Fibroblast of gingiva (primary cell): ENCODE data around the gene TRHDE.

Experiments used
- DNase-seq: peaks from one replicate; pipeline ENCODE4 v3.0.0-alpha.2; 2011; ENCODE audit warnings: low read depth

Gene TRHDE

DNA sequence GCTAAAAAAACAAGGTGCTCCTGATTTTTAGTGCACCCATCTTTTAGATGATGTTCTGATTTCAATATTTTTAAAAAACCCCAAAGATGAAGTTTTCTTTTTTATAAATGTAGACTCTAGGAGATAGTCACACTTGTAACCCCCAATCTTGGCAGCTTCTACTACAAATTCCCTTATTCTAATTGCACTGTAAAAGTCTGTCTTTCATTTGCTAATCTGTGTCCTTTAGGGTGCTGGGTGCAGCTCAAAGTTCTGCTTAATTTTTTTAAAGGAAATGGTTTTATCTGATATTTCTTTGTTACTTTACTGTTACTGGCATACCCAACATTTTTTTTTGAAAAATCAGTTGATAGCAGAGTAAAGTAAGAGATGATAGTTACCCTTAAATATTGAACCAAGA lies 172.0 kb downstream of the TRHDE start:
- DNase-seq, result no peak

DNA sequence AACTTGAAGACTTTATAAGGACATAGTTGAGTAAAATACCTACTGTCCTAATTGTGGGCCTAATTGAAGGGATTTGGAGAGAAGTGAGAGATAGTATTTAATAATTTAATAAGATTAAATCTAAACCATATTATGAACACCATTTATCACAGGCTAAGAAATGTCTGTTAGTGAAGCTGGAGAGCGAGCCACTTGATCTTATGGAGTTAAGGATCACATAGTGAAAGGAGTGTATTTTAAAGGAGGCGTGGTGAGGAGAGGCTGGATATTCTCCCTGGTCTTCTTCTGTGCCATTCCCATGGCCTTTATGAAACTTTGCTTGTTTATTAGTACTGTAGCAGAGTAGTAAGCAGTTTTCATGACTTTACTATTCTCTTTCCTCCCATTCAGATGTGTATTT lies 172.4 kb downstream of the TRHDE start:
- no peak for DNase-seq

DNA sequence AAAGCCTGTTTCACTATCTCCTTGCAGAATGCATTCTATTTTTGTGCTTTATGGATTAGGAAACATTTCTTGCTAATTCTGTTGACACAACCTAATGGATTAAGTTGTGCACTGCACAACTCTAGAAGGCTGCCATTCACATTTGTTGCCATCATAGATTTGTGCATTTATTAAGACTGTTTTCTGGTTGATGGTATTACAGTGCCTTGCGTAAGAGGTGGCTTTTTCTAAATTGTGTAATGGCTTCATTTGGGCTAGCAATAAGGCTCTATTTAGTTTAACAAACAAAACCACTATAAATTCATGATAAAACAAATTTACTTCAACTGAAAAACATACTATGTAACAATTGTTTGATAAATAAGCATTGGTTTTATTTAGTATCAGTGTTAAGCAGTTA lies 175.9 kb downstream of the TRHDE start:
- DNase-seq, result peak; percentile 34

DNA sequence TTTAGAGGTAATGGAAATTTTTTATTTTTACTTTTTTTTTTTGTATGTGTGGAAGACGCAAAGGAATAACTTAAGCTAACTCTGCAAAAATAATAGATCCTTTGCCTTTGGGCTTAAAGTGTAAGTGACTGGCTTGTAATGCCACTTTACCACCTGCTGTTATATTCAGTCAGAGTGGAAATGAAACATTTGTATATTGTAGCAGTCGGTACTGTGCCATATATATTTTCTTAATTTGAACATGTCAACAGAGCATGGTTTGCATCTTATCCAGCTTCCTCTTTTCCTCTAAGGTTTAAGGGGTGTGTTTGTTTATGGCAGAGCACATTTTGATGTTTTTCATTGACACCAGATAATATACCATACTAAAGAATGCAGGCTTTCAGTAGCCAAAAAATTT lies 176.6 kb downstream of the TRHDE start:
- no peak for DNase-seq

DNA sequence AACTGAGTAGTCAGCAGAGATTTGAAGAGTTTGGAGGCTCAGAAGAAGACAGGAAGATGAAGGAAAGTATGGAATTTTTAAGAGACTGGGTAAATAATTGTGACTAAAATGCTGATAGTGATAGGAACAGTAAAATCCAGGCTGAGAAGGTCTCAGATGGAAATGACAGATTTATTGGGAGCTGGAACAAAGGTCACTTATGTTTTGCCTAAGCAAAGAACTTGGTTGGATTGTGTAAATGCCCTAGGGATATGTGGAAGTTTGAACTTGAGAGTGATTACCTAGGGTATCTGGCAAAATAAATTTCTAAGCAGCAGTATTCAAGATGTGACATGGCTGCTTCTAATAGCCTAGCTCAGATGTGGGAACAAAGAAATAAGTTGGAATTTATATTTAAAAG lies 180.9 kb downstream of the TRHDE start:
- DNase-seq, result no peak

DNA sequence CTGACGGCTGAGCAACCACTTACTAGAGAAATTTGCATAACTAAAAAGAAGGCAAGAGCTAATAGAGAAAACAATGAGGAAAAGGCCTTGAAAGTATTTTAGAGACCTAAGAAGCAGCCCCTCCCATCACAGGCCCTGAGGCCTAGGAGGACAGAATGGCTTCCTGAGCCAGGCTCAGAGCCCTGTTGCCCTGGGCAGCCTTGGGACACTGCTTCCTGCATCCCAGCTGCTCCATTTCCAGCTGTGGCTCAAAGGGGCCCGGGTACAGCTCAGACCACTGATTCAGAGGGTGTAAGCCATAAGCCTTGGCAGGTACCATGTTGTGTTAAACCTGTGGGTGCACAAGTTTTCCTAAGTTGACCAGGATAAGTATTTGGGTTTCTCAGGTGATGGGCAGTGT lies 181.4 kb downstream of the TRHDE start:
- no peak for DNase-seq

DNA sequence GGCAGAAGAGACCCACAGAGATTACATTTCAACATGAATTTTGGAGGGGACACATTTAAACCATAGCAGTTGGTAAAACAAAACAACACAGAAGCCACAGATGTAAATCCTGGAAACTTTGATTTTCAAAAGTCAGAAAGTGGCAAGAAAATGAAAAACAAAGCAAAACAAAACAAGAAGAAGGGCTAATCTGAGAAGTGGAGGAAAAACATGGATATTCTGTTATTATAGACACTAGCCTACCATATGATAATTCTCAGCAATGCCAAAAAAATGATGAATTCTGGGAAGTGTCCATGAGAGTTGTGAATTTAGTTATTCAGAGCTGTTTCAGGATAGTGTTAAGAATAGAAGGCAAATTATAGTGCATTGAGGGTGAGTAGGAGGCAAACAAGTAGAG lies 192.3 kb downstream of the TRHDE start:
- DNase-seq, result no peak

DNA sequence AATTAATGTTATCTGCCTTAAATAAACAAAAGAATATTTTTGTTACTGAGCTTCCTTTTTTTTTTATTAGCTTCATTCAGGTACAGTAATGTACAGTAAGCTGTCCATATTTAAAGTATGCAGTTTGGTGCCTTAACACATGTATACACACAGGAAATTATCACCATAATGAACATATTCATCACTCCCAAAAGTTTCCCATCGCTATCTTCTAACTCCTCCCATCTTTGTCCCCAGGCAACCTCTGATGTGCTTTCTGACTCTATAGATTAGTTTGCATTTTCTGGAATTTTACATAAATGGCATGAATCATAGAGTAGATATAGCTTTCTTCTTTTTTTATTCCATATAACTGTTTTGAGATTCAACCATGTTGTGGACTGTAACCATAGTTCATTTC lies 193.0 kb downstream of the TRHDE start:
- no peak for DNase-seq

DNA sequence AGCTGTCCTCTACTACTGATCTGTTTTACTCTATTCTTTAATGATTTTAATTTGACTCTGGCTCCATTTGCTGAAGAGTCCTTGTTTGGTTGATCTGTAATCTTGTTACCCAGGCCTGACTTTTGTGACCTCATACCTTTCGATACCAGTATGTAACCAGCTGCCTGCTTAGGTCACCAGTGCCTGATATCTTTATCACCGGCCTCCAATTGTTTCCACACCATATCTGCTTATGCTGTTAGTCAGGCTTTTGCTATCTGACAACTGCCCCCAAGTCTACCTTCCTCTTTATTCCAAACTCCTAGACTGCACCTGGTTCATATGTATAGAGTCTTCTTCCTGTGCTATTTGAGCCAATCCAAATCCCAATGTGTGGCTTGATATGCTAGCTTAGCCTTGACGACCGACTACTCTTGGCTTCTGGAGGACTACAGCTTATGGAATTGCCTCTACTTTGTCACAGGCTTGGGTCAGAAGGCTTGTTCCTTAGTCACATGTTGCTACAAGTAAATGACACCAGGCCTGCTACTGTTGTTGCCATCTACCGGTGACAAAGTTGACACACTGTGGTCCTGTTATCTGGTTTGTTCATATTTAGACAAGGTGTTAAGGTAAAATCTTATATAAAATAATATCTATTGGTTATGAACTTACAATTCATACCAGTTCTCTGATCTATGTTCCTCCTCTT lies 193.9 kb downstream of the TRHDE start:
- DNase-seq, result no peak

DNA sequence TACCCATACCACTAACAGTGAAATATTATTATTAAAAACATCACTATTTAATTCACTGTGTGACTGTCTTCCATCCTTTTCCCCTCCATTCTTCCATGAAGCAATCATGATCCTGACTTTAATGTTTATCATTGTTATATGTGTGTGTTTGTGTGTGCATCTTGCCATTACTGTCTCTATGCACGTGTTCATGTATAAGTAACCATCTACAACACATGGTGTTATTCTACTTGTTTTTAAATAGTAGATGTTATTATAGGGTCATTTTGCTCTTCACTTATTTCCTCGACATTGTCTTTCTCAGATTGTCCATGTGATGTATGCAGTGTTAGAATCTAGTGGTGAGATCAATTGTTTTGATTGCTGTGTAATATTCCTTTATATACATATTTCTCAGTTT lies 195.8 kb downstream of the TRHDE start:
- no peak for DNase-seq

DNA sequence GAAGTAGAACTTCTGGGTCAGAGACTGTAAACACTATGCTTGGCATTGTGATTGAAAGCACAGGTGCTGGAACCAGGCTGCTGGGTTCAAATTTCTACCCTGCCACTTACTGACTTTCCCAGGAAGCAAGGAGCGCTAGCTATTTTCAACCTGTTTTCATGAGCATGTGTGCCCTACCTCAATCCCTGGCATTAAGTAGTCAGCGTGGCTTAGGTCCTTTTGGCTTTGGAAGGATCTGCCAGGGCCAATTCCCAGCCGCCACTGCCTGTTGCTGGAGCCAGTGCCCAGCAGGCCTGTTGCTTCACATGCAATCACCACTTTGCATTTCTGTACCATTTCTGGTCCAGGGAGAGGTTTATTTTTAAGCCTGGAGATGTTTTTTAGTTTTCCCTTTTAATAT lies 196.3 kb downstream of the TRHDE start:
- DNase-seq, result no peak

DNA sequence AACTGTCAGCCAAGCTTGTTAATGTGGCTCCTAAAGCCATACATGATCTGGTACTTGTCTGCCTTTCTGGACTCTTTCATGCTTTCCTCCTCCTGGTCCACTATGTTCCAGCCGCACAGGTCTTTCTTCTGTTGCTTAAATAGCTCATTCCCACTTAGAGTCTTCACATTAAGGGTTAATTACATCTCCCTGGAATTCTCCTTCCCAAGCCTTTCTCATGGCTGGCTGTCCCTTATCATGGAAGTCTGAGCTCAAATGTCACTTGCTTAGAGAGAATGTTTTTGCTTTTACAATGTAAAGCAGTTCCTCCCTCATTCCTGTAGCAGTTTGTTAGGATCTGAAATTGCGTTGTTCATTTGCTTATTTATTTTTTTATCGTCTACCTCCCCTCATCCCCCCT lies 199.6 kb downstream of the TRHDE start:
- no peak for DNase-seq

DNA sequence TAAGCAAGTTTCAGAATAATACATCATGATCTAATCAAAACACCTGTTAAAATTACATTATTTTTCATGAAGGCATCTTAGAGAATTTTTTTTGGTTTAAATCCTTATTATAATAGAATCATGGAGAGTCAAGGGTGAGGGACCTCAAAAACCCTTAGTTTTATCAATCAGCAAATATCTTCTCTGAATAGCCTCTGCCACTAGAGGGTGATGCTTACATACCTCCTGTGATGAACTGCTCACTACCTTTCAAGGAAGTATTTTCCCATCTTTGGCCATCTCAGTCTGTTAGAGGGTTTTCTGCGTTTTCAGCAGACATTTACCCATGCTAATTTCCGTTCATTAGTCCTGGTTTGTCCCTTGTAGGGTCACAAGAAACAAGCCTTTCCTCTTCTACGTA lies 200.2 kb downstream of the TRHDE start:
- no peak for DNase-seq

DNA sequence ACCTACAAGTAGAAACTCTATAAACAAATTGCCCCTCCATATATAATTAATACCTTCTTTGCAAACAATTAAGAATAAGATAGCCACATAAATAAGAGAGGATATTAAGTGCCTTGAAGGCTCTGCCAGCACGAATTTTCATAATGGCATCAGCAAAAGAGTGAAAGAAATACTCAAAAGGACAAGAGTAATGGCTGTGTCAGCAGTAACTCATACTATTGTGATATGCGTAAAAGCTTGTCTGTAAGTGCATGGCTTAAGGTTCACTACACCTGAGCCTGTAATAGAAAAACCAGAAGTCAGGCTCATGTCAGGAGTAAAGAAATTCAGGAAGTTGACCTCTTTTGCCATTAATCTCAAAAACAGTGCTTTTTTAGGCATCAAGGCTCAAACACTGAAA lies 204.1 kb downstream of the TRHDE start:
- no peak for DNase-seq

DNA sequence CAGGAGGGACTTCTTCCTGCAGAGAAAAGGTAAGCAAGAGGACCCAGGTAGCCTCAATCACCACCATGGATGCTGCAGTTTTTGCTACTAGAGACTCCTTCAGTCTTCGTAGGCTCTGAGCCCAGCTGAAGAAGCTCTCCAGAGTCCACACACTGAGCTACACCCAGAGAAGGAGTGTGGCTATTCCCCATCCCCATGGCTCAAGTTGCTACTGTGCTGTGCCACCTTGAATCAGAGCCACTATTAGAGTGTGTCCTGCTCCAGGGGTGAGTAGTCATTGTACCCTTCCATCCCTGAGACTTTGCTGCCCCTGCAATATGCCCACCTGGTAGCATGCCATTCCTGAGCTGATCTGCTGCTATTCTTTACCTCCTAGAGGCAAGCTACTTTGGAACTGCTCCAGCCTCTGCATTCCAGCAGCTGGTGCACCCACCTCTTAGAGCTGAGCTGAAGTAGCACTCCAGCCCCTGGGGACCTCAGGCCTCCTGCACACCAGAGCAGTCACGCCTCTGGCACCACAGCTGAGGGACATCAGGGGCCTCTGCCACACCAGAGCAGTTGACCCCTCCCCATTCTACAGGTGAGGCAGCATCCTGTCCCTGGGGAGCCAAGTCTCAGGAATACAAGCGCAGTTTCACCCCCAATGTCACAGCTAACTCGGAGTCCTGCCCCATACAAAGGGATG lies 213.0 kb downstream of the TRHDE start:
- DNase-seq, result no peak

DNA sequence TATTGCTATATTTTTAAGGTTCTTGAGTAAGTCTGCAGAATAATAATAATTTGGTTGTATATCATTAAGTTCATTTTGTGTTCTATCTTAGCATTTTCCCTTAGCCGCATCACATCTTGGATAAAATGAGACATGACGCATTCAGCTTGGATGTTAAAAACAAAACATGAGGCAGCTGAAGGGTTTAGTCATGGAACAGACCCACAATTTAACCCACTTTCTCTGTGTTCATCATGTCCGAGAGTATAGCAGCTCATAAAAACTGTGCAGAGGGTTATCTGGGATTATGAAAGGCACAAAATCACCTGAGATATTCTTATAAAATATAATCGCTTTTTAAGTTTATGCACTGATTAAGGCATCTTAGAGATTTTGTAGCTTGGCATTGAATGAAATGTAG lies 219.3 kb downstream of the TRHDE start:
- peak; percentile 34 for DNase-seq

DNA sequence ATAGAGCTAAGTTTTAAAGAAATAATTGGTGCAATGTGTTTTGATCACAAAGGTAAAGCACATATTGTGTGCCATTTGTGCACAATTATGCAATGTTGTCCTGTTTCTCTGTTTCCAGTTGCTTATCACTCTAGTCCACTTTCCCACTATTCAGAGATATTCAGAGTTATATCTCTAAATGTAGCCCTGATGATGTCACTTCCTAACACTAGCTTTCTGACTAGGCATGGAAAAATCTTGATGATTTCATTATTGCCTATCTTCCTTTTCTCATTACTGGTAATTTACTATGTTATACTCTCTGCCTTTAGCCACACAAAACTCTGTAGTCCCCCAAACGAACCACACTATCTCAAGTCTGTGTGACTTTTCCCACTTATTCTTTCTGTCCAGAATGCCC lies 221.2 kb downstream of the TRHDE start:
- DNase-seq, result no peak

DNA sequence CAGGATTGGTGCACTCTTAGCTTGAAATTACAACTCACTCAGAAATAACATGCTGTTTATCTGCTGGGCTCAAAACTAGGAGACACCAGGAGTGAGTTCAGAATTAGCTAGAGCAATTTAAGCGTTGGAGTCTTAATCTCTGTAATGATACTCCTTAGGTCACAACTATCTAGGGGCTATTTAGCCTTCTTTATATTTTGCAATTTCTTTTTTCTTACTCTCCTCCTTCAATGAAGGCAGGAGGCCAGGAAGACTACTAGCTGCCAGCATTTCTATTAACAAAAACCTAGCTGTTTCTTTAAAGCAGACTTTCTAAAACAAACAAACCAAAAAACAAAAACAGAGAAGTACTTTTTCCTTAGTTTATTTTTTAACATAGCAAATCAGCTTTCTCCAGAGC lies 226.2 kb downstream of the TRHDE start:
- DNase-seq, result no peak

DNA sequence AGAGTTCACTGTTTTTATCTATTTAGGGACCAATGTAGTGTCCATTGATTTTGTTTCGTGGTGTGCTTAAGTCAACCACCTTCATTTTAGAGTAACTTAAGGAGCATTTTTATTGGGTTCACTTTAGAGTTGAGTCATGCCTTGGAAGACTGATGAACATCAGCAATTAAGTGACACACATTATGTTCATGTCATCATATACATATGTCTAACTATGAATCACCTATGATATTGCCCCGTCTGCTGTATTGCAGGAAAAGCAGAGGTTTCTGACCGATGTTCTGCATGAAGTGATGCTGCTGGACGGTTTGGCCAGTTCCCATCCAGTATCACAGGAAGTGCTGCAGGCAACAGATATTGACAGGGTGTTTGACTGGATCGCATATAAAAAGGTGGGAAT lies 227.1 kb downstream of the TRHDE start:
- no peak for DNase-seq

DNA sequence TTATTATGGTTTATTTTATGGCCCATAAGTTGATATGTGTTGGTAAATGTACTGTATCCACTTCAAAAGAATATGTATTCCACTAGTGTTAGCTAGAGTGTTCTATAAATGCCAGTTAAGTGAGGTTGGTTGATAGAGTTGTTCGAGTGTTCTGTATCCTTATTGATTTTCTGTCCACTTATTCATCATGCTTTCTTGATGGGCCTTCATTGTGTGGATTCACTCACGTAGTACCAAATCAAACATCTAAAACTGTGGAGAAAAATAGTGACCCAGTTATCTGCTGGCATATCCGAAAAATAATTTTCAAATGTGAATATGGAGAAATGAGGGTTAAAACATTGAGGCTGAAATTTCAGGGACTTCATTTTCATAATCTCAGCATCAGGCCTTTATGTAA lies 230.4 kb downstream of the TRHDE start:
- no peak for DNase-seq

DNA sequence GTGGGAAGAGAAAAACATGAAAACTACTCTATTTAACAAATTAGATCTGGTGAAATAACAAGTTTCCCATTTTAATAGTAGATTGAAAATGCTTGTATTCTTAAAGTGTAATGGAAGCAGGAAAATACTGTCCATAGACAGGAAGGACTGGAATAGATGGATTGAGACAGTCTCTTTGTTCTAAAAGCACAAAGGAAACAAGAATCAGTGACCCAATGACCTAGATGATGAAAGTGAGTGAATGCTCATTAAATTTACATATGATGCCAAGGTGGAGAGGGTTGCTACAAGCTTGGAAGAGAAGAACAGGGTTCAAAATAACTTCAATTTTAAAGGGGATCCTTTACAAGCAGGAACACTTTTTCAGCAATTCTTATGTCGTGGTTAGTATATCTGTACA lies 233.1 kb downstream of the TRHDE start:
- no peak for DNase-seq

DNA sequence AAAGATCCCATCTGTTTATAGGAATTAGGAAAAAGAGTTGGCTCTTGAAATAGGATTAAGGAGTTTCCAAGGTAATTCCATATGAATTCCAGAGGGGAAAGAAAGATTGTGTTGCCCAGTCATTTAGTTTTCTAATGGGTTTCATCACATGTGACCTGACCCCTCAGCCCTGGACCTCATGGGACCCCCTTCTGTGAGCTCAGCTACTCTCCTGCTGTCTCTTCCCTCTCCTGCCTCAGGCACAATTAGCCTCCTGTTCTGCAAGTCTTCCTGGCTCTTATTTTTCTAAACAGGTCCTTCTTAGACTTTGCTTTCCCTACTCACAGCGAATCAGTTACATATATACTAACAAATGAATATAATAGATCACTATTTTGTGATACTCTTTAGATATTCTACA lies 237.7 kb downstream of the TRHDE start:
- DNase-seq, result no peak

DNA sequence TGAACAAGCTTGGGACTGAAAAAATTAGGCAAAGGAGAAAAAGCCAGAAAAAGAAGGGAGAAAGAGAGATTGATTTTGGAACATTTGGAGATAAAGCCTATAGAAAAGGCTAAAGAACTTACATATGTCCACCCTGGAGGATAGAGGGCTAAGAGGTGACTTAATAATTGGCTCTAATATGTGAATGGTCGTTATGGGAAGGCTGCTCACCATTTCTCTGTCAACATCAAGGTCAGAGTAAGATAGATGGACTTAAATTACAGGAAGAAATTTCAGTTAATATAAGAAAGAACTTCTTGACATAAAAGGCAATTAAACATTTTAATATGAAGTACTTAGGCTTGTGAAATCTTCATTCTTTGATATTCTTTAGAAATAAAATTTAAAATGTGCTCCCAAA lies 238.6 kb downstream of the TRHDE start:
- DNase-seq, result no peak

DNA sequence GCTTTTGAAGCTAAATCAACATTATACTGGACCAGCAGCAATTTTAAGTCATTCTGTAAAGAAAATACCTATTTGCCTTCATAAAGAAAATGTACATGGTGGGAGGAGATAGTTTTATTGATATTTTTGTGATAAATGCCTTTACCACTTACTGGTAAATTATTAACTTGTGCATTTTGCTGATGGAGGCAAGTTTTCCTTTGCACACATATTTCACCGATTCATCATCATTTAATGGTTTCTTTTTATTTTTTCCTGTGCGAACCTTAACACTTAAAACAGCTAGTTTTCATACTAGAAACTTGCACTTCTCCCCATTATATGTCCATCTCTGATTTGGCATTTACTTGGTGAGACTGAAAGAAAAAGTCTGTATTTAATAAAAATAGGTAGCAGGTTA lies 239.3 kb downstream of the TRHDE start:
- no peak for DNase-seq
